Measurements from ENCODE around the gene ARHGAP15.

DNA sequence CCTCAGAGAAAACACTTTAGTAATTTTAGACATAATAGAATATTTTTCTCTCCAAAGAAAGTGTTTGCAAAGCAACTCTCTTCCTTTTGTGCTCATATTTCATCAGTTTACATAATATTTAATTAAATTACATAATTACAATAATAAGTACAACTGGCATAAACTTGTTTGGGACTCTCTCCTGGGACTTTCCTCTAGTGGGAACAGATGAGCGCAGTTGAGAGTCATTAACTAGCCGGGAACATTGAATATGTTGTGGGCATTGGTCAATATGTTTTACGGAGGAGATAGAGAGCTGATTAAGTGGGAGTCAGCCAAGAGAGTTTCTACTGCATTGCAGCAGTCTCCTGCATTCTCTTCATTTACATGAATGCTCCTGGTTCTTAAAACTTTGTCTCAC is 607.7 kb downstream of the ARHGAP15 start:
- TF ChIP-seq, protein P1, sequence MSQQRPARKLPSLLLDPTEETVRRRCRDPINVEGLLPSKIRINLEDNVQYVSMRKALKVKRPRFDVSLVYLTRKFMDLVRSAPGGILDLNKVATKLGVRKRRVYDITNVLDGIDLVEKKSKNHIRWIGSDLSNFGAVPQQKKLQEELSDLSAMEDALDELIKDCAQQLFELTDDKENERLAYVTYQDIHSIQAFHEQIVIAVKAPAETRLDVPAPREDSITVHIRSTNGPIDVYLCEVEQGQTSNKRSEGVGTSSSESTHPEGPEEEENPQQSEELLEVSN (IDR thresholded peaks at IDR 0.05; ENCODE audit: borderline replicate concordance, low read depth) = no peak
- TF ChIP-seq, protein P2, sequence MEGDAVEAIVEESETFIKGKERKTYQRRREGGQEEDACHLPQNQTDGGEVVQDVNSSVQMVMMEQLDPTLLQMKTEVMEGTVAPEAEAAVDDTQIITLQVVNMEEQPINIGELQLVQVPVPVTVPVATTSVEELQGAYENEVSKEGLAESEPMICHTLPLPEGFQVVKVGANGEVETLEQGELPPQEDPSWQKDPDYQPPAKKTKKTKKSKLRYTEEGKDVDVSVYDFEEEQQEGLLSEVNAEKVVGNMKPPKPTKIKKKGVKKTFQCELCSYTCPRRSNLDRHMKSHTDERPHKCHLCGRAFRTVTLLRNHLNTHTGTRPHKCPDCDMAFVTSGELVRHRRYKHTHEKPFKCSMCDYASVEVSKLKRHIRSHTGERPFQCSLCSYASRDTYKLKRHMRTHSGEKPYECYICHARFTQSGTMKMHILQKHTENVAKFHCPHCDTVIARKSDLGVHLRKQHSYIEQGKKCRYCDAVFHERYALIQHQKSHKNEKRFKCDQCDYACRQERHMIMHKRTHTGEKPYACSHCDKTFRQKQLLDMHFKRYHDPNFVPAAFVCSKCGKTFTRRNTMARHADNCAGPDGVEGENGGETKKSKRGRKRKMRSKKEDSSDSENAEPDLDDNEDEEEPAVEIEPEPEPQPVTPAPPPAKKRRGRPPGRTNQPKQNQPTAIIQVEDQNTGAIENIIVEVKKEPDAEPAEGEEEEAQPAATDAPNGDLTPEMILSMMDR (IDR thresholded peaks at IDR 0.05) = no peak
- TF ChIP-seq ZFP36 (IDR thresholded peaks at IDR 0.05; ENCODE audit: borderline replicate concordance, partially characterized antibody) = no peak
- no peak for TF ChIP-seq MAFK (IDR thresholded peaks at IDR 0.05; ENCODE audit: partially characterized antibody)

All from A549 (cell line).